Hematopoietic multipotent progenitor cell treated with erythropoietin and hydrocortisone succinate and interleukin-3 and kit ligand, for 6 days (in vitro differentiated cells): ENCODE results near the gene RASA1.

Source experiments
- DNase-seq: peaks from one replicate; pipeline ENCODE4 v3.0.0-alpha.2; 2015

The RASA1 gene

GRCh38 chr5:87408204-87408603 is 140.5 kb downstream of the RASA1 start:
- no peak for DNase-seq

GRCh38 chr5:87410931-87411330 is 143.2 kb downstream of the RASA1 start:
- DNase-seq: no peak

- DNase-seq: peak; percentile 33
Measured at GRCh38 chr5:87411586-87411972, 143.9 kb downstream of the RASA1 start.

- DNase-seq: peak; percentile 82
Measured at GRCh38 chr5:87411973-87412629, 144.4 kb downstream of the RASA1 start.

- peak; percentile 100 for DNase-seq
Measured at GRCh38 chr5:87412630-87413342, 145.1 kb downstream of the RASA1 start, which contains the start of gene CCNH. CCNH (minus strand) TSS chr5:87412930; CDS start chr5:87412794, 136 bp downstream.

GRCh38 chr5:87413343-87413645 is 145.6 kb downstream of the RASA1 start:
- DNase-seq: no peak

GRCh38 chr5:87418506-87418905 is 150.8 kb downstream of the RASA1 start:
- no peak for DNase-seq

GRCh38 chr5:87421307-87421706 is 153.6 kb downstream of the RASA1 start:
- no peak for DNase-seq

GRCh38 chr5:87423755-87424154 is 156.1 kb downstream of the RASA1 start:
- DNase-seq: no peak

- DNase-seq: no peak
Measured at GRCh38 chr5:87430863-87431457, 163.3 kb downstream of the RASA1 start.

- DNase-seq: no peak
Measured at GRCh38 chr5:87432460-87432859, 164.8 kb downstream of the RASA1 start.

GRCh38 chr5:87433945-87434344 is 166.3 kb downstream of the RASA1 start:
- DNase-seq: no peak

GRCh38 chr5:87434461-87434860 is 166.8 kb downstream of the RASA1 start:
- DNase-seq: no peak

GRCh38 chr5:87435144-87435694 is 167.5 kb downstream of the RASA1 start:
- DNase-seq: no peak

- no peak for DNase-seq
Measured at GRCh38 chr5:87437724-87438123, 170.0 kb downstream of the RASA1 start.

GRCh38 chr5:87438231-87438630 is 170.5 kb downstream of the RASA1 start:
- DNase-seq: no peak
